HepG2 (cell line): ENCODE data around the gene RPL36. TPM values are rescaled to one million over a fixed set of nuclear protein-coding genes. Genes with fewer than 3 reads are reported as not detected.

Source experiments
- ATAC-seq: fragments of 200-7000 bp; cut with Tn5 transposase; 3 replicates; pipeline ENCODE4 v1.9.1; 2020; ENCODE audit warnings: mild to moderate bottlenecking, moderate library complexity
- BruUV-seq: library from RNA; stranded (reverse); fragments of 400-500 nt; replicated peaks from 2 replicates; lab custom pipeline; 2021; lab: Mats Ljungman, UMichigan
- CTCF ChIA-PET: fragments of 300-600 bp; formaldehyde crosslinking; extraction: SDS; loops from one replicate; lab custom pipeline; 2021; ENCODE audit warnings: low total read pairs, inconsistent platforms, low intra/inter-chr PET ratio; lab: Yijun Ruan, JAX
- POLR2A ChIA-PET: fragments of 350-600 bp; sonication (Branson Sonifier 250); formaldehyde crosslinking; loops from one replicate; lab custom pipeline; 2020; ENCODE audit warnings: antibody characterized with exemption, inconsistent platforms; lab: Yijun Ruan, JAX
- DNase-seq: peaks from one replicate; pipeline ENCODE4 v3.0.0-alpha.2; 2015; ENCODE audit warnings: low spot score
- FAIRE-seq: peaks from 3 replicates; lab custom pipeline; 2011; peaks lifted over from hg19 to GRCh38; lab: Jason Lieb, UNC
- H2AFZ ChIP-seq: one replicate; pipeline ENCODE4 v1.6.1; 2011; ENCODE audit warnings: low read length, inconsistent platforms
- H3K27ac ChIP-seq: fragments of 300-600 bp; 3 replicates; pipeline ENCODE4 v1.8.0; 2011; ENCODE audit warnings: mixed run types, mild to moderate bottlenecking, mixed read lengths, low read length, inconsistent platforms; ENCODE audit not compliant: insufficient read depth; ENCODE audit errors: extremely low read length
- H3K27me3 ChIP-seq, 2 experiments: fragments of 200-600 bp in 1 of 2; 2 replicates in 1 of 2; 3 replicates in 1 of 2; pipeline versions ENCODE4 v1.6.0 to v1.8.0; 2011; ENCODE audit warnings: low read length in 2 of 2, mild to moderate bottlenecking in 2 of 2, moderate library complexity in 2 of 2, inconsistent platforms in 1 of 2; ENCODE audit not compliant: insufficient read depth in 2 of 2, control insufficient read depth in 1 of 2
- H3K36me3 ChIP-seq, 2 experiments: fragments of 200-600 bp in 1 of 2; replicated peaks in 1 of 2; 2 replicates in 1 of 2; 3 replicates in 1 of 2; pipeline versions ENCODE4 v1.5.1 to v1.8.0; 2011; ENCODE audit warnings: low read length in 2 of 2, inconsistent platforms in 1 of 2; ENCODE audit not compliant: insufficient read depth in 2 of 2, control insufficient read depth in 1 of 2
- H3K4me1 ChIP-seq: 2 replicates; pipeline ENCODE4 v1.5.1; 2012; ENCODE audit warnings: low read length, inconsistent platforms; ENCODE audit not compliant: insufficient read depth
- H3K4me2 ChIP-seq: 2 replicates; pipeline ENCODE4 v1.6.0; 2011; ENCODE audit warnings: low read depth, low read length, inconsistent platforms
- H3K4me3 ChIP-seq, 3 experiments: fragments of 200-600 bp in 1 of 3; sonication (generic), shearing (Covaris generic) in 1 of 3; replicated peaks in 1 of 3; 2 replicates each; pipeline ENCODE4 v1.5.1; 2011 to 2016; ENCODE audit warnings: low read length in 3 of 3, inconsistent platforms in 2 of 3, low read depth in 2 of 3, mild to moderate bottlenecking in 2 of 3, control low read depth in 1 of 3, mixed read lengths in 1 of 3; ENCODE audit not compliant: insufficient read depth in 1 of 3
- H3K79me2 ChIP-seq: one replicate; pipeline ENCODE4 v1.6.1; 2011; ENCODE audit warnings: low read length, inconsistent platforms; ENCODE audit not compliant: insufficient read depth
- H3K9ac ChIP-seq: 2 replicates; pipeline ENCODE4 v1.6.0; 2011; ENCODE audit warnings: mild to moderate bottlenecking, low read depth, low read length, inconsistent platforms; ENCODE audit not compliant: insufficient read depth
- H3K9me3 ChIP-seq: 2 replicates; pipeline ENCODE4 v1.5.1; 2012; ENCODE audit warnings: mild to moderate bottlenecking, low read length
- H4K20me1 ChIP-seq: 2 replicates; pipeline ENCODE4 v1.6.0; 2011; ENCODE audit warnings: inconsistent platforms, mild to moderate bottlenecking, low read length, moderate library complexity; ENCODE audit not compliant: insufficient read depth
- AGO1 ChIP-seq: fragments of 200-400 bp; formaldehyde crosslinking; IDR thresholded peaks from 2 replicates; pipeline ENCODE4 v1.6.1; 2017; ENCODE audit warnings: mild to moderate bottlenecking, low read depth, low read length, moderate library complexity; ENCODE audit not compliant: poor library complexity, severe bottlenecking
- AGO2 ChIP-seq: fragments of 200-400 bp; formaldehyde crosslinking; optimal IDR thresholded peaks from 2 replicates; pipeline ENCODE3; 2017; ENCODE audit warnings: mild to moderate bottlenecking, low read depth, low read length, moderate library complexity
- CREB3 ChIP-seq: sonication (generic); formaldehyde crosslinking; IDR thresholded peaks from 2 replicates; pipeline ENCODE4 v1.5.0; 2020; ENCODE audit warnings: missing genetic modification reagents
- PHF20 ChIP-seq: sonication (generic); formaldehyde crosslinking; IDR thresholded peaks from 2 replicates; pipeline ENCODE4 v1.5.0; 2020; ENCODE audit warnings: mild to moderate bottlenecking, missing genetic modification reagents
- RBFOX2 ChIP-seq: fragments of 200-400 bp; formaldehyde crosslinking; IDR thresholded peaks from 2 replicates; pipeline ENCODE4 v1.6.1; 2017; ENCODE audit warnings: low read depth, mild to moderate bottlenecking, low read length
- ZMYM3 ChIP-seq: sonication (generic); formaldehyde crosslinking; IDR thresholded peaks from 2 replicates; pipeline ENCODE4 v1.5.1; 2020; ENCODE audit warnings: mild to moderate bottlenecking, missing genetic modification reagents
- ZNF329 ChIP-seq: sonication (generic); formaldehyde crosslinking; IDR thresholded peaks from 2 replicates; pipeline ENCODE4 v1.9.0; 2021; ENCODE audit warnings: low read depth, mild to moderate bottlenecking, missing genetic modification reagents
- WGBS: methylation state at CpG from one replicate; pipeline ENCODE4 v1.1.6; 2017; ENCODE audit warnings: low lambda C conversion rate; 5-methylcytosine and 5-hydroxymethylcytosine counted together
- in situ Hi-C: cut with HindIII; loops from 2 replicates; pipeline ENCODE4 v1.10.0; 2017; ENCODE audit warnings: low pct_unique_long_range_greater_than_20kb; ENCODE audit not compliant: extremely low pct_ligation_motif_present
- intact Hi-C: fragments of 100-400 bp; cut with micrococcal nuclease; formaldehyde crosslinking; loops from one replicate; pipeline ENCODE4 v1.10.0; 2022; ENCODE audit not compliant: unreplicated experiment
- polyA plus RNA-seq, 8 experiments: library from polyadenylated mRNA; depleted of rRNA in 3 of 8; stranded (reverse) in 7 of 8; unstranded in 1 of 8; fragments of >200 nt; fragmentation: Illumina TruSeq in 4 of 8; extraction: Trizol in 4 of 8; gene quantifications; 2 replicates each; pipeline versions ENCODE4 v1.2.1 to v1.2.3, GENCODE V29; 2011 to 2016; ENCODE audit warnings: low read depth in 4 of 8, missing spikeins in 1 of 8, mixed read lengths in 1 of 8; ENCODE audit not compliant: insufficient read depth in 1 of 8
- total RNA-seq, 5 experiments: library from RNA; depleted of rRNA; stranded (reverse); fragments of >200 nt; fragmentation: Illumina TruSeq; extraction: Trizol; gene quantifications; 2 replicates each; pipeline ENCODE4 v1.2.3, GENCODE V29; 2016; ENCODE audit warnings: low read depth in 1 of 5
- TF ChIP-seq, protein P1 (sequence below): conservative IDR thresholded peaks from 2 replicates; pipeline ENCODE4 v1.6.1; 2018; ENCODE audit warnings: missing genetic modification reagents

RPL36 gene
- total and polyA plus RNA-seq, 2 of the 13 experiments (the other 11 are each of a cell fraction or from before 2014, with no cell fraction given): 706 to 740 TPM

DNA sequence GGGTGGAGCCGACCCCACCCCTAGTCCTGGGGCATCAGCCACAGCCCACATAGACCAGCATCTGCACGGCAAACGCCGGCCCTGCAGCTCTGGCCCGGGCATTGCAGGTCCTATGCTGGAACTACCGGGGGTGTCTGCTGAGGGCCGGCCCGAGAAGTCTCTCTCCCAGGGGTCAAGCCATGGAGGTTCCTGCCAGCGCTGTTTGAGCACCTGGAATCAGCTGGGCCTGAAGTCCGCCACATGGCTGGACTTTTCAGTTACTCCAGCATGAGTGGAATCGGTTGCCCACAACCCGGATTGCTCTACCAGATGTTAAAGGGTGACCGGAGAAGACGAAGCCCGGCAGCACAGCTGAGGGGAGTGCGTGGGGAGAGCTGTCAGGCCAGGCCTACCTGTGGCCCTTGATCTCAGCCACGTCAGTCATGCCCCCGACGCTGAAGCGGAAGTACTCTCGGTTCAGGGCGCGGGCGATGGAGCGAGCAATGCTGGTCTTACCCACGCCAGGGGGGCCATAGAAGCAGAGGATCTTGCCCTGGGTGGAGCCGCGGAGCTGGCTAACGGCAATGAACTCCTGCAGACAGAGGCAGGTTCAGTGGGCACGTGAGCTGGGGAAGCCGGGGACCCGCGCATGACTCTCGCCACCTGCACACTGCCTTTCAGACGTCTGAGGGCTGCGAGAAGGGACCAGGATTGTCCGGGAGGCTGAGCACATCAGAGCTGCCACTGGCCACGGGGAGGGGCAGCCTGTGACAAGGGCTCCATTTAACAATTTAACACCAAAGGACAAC, 8.7 kb downstream of the RPL36 start:
- H3K36me3 ChIP-seq: peaks cover 38 to 66% of the 10 kb centered on the region in 2 experiments

More for the DNA sequence above, 8.7 kb downstream of the RPL36 start:
- ChIA-PET CTCF (no interaction called here), POLR2A (interaction anchor here (0.8 to 3.2 kb wide), 2 partner anchors 9 to 21 kb away, joined by 3 to 12 read pairs; partner anchors contain the start of genes CATSPERD, LONP1 and RPL36)
- no peaks in the 10 kb centered on the region for H3K27me3 ChIP-seq
- no peak overlapping the region for H3K27ac ChIP-seq
- peaks cover 6% of the 10 kb centered on the region; the same call in 1 of the 2 replicates for H4K20me1 ChIP-seq
- in situ Hi-C loops: no loop called here
- WGBS: 98% methylated on average over 24 of the region's 38 CpGs
- ATAC-seq: no peak
- TF ChIP-seq AGO2 (peak; percentile 91), CREB3 (CRISPR knock-in tag) (no peak), ZMYM3 (CRISPR knock-in tag) (no peak), AGO1 (peak; percentile 85), ZNF329 (peak; percentile 76; the same call in 1 of the 2 replicates), RBFOX2 (peak; percentile 51; the same call in 1 of the 2 replicates), PHF20 (CRISPR knock-in tag) (0 out of 2 replicates have a peak, but pooled peaks have one; percentile 18)
- TF ChIP-seq, protein P1, sequence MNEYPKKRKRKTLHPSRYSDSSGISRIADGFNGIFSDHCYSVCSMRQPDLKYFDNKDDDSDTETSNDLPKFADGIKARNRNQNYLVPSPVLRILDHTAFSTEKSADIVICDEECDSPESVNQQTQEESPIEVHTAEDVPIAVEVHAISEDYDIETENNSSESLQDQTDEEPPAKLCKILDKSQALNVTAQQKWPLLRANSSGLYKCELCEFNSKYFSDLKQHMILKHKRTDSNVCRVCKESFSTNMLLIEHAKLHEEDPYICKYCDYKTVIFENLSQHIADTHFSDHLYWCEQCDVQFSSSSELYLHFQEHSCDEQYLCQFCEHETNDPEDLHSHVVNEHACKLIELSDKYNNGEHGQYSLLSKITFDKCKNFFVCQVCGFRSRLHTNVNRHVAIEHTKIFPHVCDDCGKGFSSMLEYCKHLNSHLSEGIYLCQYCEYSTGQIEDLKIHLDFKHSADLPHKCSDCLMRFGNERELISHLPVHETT (CRISPR knock-in tag): no peak
- H3K4me2 ChIP-seq: no peak overlapping the region
- peaks cover 3% of the 10 kb centered on the region for H3K79me2 ChIP-seq
- BruUV-seq: no TSS peak
- FAIRE-seq: no peak
- DNase-seq: no peak
- H3K4me1 ChIP-seq: no peaks in the 10 kb centered on the region
- no peaks in the 10 kb centered on the region for H3K9me3 ChIP-seq
- no peak overlapping the region for H2AFZ ChIP-seq
- intact Hi-C loops: no loop called here
- no peak overlapping the region for H3K9ac ChIP-seq
- H3K4me3 ChIP-seq: no peak overlapping the region
